Fibroblast of villous mesenchyme (primary cell): ENCODE data around the gene TWIST2. TPM values are rescaled to one million over a fixed set of nuclear protein-coding genes. Genes with fewer than 3 reads are reported as not detected.

Source experiments
- DNase-seq: peaks from one replicate; pipeline ENCODE4 v3.0.0-alpha.2; 2010; ENCODE audit warnings: low read depth
- H3K4me3 ChIP-seq: 2 replicates; pipeline ENCODE4 v1.5.1; 2011; ENCODE audit warnings: low read depth, mild to moderate bottlenecking, low read length
- total RNA-seq: library from RNA; depleted of rRNA; stranded (reverse); fragments of >200 nt; gene quantifications from 2 replicates; pipeline ENCODE4 v1.2.3, GENCODE V29; 2012
- TF ChIP-seq, protein P1 (sequence below): IDR thresholded peaks from 2 replicates; pipeline ENCODE4 v1.5.1; 2012; ENCODE audit warnings: low read depth, mild to moderate bottlenecking, low read length; ENCODE audit not compliant: insufficient read depth

The TWIST2 gene
- total RNA-seq, 1 donor, result 58.7 TPM

DNA sequence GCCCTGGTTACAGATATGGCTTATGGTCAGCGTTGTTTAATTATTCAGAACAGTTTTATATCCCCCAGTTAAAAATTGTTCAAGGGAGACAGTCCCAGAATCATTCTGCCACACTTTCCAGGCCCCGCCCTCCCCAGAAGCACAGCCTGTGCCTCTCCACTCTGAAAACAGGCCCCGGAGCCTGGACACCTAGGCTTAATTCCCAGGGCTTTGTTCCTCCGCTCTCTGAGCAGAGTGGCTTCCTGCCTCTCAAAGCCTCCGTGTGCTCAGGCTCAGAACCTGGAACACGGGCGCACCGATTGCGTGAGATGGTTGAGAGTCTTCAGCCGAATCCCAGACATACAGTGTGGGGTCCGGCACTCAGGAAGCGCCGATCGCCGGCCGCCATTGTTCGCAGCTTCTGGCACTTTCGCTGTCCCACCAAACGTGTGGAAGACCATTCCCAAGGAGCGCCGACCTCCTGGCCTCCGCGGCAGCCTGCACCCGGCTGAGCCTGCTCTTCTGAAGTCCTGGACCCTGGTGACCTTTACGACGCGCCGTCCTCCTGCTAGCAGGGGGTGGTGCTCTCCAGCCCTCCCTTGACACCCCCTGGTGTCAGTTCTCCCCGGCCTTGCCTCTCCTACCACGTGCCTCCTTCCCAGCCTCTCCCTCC lies 45.6 kb downstream of the TWIST2 start:
- DNase-seq, result no peak
- no peak overlapping the region for H3K4me3 ChIP-seq
- TF ChIP-seq, protein P1, sequence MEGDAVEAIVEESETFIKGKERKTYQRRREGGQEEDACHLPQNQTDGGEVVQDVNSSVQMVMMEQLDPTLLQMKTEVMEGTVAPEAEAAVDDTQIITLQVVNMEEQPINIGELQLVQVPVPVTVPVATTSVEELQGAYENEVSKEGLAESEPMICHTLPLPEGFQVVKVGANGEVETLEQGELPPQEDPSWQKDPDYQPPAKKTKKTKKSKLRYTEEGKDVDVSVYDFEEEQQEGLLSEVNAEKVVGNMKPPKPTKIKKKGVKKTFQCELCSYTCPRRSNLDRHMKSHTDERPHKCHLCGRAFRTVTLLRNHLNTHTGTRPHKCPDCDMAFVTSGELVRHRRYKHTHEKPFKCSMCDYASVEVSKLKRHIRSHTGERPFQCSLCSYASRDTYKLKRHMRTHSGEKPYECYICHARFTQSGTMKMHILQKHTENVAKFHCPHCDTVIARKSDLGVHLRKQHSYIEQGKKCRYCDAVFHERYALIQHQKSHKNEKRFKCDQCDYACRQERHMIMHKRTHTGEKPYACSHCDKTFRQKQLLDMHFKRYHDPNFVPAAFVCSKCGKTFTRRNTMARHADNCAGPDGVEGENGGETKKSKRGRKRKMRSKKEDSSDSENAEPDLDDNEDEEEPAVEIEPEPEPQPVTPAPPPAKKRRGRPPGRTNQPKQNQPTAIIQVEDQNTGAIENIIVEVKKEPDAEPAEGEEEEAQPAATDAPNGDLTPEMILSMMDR, result no peak

DNA sequence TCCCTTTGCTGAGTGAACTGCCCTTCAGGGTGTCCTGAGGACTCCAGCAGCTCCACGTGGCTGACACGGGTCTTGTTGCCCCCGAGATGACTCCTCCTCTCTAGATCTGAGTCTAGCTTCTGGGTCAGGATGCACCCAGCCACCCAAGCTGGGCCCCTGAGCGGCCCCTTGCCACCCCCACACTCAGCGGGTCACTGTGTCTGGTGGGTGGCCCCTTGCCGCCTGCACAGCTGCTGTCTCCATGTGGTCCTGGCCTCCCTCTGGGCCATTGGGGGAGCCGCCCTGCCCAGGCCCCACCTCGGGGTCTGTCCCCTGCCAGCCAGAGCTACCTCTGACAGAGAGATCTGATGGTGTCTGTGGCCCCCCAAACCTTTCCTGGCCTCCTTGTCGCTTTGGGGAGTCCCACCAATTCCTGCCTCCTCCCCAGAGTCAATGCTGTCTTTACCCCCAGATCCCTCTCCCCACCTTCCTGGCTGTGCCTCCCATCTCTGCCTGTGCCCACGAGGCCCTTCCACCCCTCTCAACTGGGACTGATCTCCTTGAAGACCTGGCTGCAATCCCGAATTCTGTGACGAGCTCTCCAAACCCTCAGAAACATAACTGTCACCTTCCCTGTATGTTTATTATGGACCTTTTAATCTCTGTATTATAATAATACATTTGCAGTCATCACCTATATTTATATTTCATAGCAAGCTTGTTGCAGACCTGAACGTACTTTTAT lies 46.5 kb downstream of the TWIST2 start:
- TF ChIP-seq, protein P1, result no peak
- no peak for DNase-seq
- no peak overlapping the region for H3K4me3 ChIP-seq

DNA sequence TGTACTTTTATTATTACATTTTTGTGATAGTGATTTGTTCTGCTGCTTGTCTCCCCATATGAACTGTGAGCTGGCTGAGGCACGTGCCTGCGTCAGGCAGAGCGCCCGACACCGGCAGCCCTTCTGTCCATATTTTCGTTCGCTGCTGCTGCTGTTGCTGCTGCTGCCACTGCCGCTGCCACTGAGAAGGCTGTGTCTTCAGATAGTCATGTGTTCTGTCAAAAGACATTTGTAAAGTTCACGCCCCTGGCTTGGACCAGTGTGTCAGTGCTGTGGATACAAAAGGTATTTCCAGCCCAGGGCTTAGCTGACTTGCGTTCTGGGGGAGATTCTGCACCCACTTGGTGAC lies 47.0 kb downstream of the TWIST2 start:
- H3K4me3 ChIP-seq, result no peak overlapping the region
- no peak for DNase-seq
- TF ChIP-seq, protein P1, result no peak

DNA sequence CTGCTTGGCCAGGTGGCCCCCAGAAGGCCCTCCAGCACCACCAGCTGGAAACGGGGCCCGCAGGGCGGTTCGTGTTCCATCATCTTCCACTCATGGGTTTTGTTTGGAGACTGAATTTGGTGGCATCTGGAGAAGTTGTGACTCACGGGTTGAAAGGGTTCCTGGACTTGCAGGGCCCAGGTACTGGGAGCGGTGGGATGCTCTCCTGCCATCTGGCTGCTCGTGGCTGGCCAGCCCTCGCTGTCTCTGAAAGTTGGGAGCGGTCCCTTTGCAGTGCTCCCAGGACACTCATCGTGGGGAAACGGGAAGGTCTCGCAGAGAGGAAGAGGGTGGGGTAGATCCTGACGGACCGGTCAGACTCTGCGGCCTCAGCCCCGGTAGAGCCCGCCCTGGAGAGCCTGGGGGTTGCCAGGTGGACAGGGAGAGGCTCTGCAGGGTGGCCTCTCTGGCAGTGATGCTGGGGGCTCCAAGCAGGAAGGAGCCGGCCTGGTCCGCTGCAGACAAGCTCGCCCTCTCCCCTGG lies 47.5 kb downstream of the TWIST2 start:
- no peak for DNase-seq
- no peak overlapping the region for H3K4me3 ChIP-seq
- TF ChIP-seq, protein P1, result no peak

DNA sequence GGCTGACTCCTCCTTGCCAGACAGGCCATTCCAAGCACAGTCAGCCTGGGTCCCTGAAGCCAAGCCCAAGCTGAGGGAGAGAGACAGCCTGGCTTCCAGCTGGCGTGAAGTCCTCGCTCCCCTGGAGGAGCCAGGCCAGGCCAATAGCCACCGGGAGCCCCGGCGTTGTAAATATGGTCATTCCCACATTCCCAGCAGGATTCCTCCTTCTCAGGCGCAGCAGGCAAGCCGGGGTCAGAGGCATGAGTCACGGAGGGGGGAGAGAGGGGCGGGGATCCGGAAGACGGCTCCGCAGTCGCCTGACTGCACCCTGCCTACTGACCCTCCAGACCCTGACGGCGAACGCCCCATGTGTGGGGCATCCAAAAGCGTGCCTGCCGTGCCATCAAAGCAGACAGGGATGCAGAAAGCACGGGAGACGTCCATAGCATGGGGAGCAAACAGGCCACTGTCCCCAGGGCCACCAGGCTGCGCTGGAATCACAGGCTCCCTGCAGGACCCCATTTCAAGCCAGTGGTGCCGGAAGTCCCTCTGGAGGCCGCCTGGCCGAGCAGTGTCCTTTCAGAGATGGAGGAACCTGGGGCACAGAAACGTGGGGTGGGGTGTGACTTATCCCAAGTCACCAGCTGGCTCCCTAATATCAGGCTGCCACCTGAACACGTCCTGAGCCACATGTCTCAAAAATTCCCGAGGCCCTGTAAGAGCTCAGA lies 48.2 kb downstream of the TWIST2 start:
- DNase-seq, result peak; percentile 96
- TF ChIP-seq, protein P1, result no peak
- H3K4me3 ChIP-seq, result no peak overlapping the region

DNA sequence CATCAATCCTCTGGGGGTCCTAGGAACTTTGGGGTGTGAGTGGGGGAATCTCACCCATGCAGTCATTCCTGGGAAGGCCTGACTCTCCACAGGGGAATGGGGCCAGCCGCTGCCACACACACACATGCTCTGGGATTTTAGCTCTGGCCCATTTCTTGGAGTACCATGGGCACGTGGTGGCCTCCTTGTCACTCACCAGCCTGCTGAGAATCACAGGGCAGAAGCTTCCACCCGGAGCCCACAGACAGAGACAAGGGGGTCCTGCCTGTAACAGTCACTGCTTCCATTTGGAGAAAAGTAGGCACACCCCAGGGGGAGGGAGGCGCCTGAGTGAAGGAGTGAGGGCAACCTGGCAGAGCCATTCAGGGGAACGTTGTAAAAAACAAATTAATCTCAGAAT lies 48.8 kb downstream of the TWIST2 start:
- DNase-seq, result no peak
- no peak overlapping the region for H3K4me3 ChIP-seq
- TF ChIP-seq, protein P1, result no peak
